ENCODE data around the gene MARCHF4. TPM values are rescaled to one million over a fixed set of nuclear protein-coding genes. Genes with fewer than 3 reads are reported as not detected.

The MARCHF4 gene
- total RNA-seq, 1 experiment from 2014 or later: 1.3 TPM

DNA sequence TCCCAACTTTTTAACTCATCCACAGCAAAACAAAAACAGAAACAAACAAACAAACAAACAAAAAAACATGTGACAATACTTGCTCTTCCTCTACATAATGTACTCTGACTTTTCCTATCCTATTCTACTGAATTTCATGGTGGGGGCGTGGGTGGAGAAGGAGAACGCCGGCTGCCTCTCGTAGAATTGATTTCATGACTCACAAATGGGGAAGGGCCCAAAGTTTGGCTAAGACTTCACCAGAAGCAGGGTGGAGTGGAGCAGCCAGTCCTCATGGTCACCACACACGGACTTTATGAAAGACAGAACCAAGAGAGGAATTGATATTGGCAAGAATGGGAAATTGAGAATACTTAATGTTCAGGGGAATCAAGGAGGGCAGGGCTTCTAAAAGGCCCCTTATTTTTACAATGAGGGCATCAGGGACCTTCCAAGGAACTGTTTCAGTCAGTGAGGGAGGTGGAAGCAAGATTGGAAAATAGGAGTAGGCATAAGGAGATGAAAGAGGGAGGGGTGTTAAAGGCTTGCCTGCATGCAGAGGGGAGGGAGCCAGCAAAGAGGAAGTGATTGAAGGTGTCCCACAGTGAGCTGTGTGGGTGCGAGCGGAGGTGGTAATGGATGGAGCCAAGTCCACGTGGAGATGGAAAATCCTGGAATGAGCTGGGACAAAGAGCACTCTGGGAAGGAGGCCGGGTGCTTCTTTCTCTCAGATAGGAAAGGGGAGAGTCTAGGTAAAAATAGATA is 27.9 kb downstream of the MARCHF4 start:
- ChIA-PET POLR2A (no interaction called here), CTCF (no interaction called here)
- Histone ChIP-seq H3K36me3 (ENCODE audit: control insufficient read depth, insufficient read depth, low read length) (no peaks in the 10 kb centered on the region), H3K4me3 (ENCODE audit: low read depth in 2 of 2, low read length in 2 of 2) (no peak overlapping the region), H3K27ac (ENCODE audit: low read length) (no peak overlapping the region), H3K27me3 (ENCODE audit: control insufficient read depth, insufficient read depth, low read length) (no peaks in the 10 kb centered on the region), H3K4me1 (ENCODE audit: control insufficient read depth, insufficient read depth, low read length) (no peaks in the 10 kb centered on the region), H3K9me3 (ENCODE audit: control insufficient read depth, insufficient read depth, low read depth, low read length) (no peaks in the 10 kb centered on the region)
- intact Hi-C loops (cut with micrococcal nuclease; ENCODE audit: unreplicated experiment): no loop called here
- no peak for ATAC-seq
- DNase-seq (ENCODE audit: low read depth, low spot score): no peak
- BruUV-seq (replicated peaks): no TSS peak
- in situ Hi-C loops (cut with HindIII; ENCODE audit: low pct_unique_long_range_greater_than_20kb, low sequenced_read_pairs): no loop called here
- TF ChIP-seq CTCF (IDR thresholded peaks at IDR 0.05) (no peak), POLR2AphosphoS5 (IDR thresholded peaks at IDR 0.05; ENCODE audit: low read depth, low read length) (no peak), SIN3A (IDR thresholded peaks at IDR 0.05; ENCODE audit: borderline replicate concordance, insufficient read depth, low read depth, low read length) (no peak), TCF7L2 (IDR thresholded peaks at IDR 0.05; ENCODE audit: low read depth, low read length) (no peak)
- TF ChIP-seq, protein P1, sequence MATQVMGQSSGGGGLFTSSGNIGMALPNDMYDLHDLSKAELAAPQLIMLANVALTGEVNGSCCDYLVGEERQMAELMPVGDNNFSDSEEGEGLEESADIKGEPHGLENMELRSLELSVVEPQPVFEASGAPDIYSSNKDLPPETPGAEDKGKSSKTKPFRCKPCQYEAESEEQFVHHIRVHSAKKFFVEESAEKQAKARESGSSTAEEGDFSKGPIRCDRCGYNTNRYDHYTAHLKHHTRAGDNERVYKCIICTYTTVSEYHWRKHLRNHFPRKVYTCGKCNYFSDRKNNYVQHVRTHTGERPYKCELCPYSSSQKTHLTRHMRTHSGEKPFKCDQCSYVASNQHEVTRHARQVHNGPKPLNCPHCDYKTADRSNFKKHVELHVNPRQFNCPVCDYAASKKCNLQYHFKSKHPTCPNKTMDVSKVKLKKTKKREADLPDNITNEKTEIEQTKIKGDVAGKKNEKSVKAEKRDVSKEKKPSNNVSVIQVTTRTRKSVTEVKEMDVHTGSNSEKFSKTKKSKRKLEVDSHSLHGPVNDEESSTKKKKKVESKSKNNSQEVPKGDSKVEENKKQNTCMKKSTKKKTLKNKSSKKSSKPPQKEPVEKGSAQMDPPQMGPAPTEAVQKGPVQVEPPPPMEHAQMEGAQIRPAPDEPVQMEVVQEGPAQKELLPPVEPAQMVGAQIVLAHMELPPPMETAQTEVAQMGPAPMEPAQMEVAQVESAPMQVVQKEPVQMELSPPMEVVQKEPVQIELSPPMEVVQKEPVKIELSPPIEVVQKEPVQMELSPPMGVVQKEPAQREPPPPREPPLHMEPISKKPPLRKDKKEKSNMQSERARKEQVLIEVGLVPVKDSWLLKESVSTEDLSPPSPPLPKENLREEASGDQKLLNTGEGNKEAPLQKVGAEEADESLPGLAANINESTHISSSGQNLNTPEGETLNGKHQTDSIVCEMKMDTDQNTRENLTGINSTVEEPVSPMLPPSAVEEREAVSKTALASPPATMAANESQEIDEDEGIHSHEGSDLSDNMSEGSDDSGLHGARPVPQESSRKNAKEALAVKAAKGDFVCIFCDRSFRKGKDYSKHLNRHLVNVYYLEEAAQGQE (IDR thresholded peaks at IDR 0.05; ENCODE audit: insufficient read depth in 1 of 2, low read depth in 2 of 2, low read length in 1 of 2): no peak

- Histone ChIP-seq H3K36me3 (ENCODE audit: control insufficient read depth, insufficient read depth, low read length) (no peaks in the 10 kb centered on the region), H3K27ac (ENCODE audit: low read length) (no peak overlapping the region), H3K4me3 (ENCODE audit: low read depth in 2 of 2, low read length in 2 of 2) (no peak overlapping the region), H3K4me1 (ENCODE audit: control insufficient read depth, insufficient read depth, low read length) (no peaks in the 10 kb centered on the region), H3K9me3 (ENCODE audit: control insufficient read depth, insufficient read depth, low read depth, low read length) (no peaks in the 10 kb centered on the region), H3K27me3 (ENCODE audit: control insufficient read depth, insufficient read depth, low read length) (no peaks in the 10 kb centered on the region)
- BruUV-seq (replicated peaks): no TSS peak
- in situ Hi-C loops (cut with HindIII; ENCODE audit: low pct_unique_long_range_greater_than_20kb, low sequenced_read_pairs): no loop called here
- ATAC-seq (no peak), DNase-seq (ENCODE audit: low read depth, low spot score) (no peak)
- POLR2A ChIA-PET: no interaction called here
- no peak for TF ChIP-seq SIN3A (IDR thresholded peaks at IDR 0.05; ENCODE audit: borderline replicate concordance, insufficient read depth, low read depth, low read length)
- TF ChIP-seq, protein P1 (IDR thresholded peaks at IDR 0.05; ENCODE audit: insufficient read depth in 1 of 2, low read depth in 2 of 2, low read length in 1 of 2): no peak
- TF ChIP-seq TCF7L2 (IDR thresholded peaks at IDR 0.05; ENCODE audit: low read depth, low read length): no peak
- TF ChIP-seq POLR2AphosphoS5 (IDR thresholded peaks at IDR 0.05; ENCODE audit: low read depth, low read length): no peak
- no peak for TF ChIP-seq CTCF (IDR thresholded peaks at IDR 0.05)
- CTCF ChIA-PET: no interaction called here
- intact Hi-C loops (cut with micrococcal nuclease; ENCODE audit: unreplicated experiment): no loop called here
Observed at GRCh38 chr2:216343221-216343980, 28.9 kb downstream of the MARCHF4 start.
